Transverse colon (tissue), 4 donors: ENCODE measurements around the gene PET100. TPM values are rescaled to one million over a fixed set of nuclear protein-coding genes. Genes with fewer than 3 reads are reported as not detected.

Source experiments
- DNase-seq: peaks from one replicate; pipeline ENCODE4 v3.0.0-alpha.2; 2019
- H3K27ac ChIP-seq, 4 donors: fragments of 200-600 bp; sonication (generic); 2 replicates each; pipeline ENCODE4 v1.5.1; 2016 to 2018; ENCODE audit warnings: inconsistent platforms in 4 of 4
- H3K27me3 ChIP-seq: fragments of 200-600 bp; sonication (generic); 2 replicates; pipeline ENCODE4 v1.5.1; 2017; ENCODE audit warnings: inconsistent platforms
- H3K36me3 ChIP-seq, 4 donors: fragments of 200-600 bp; sonication (generic); 2 replicates each; pipeline ENCODE4 v1.5.1; 2017 to 2019; ENCODE audit warnings: inconsistent platforms in 4 of 4
- H3K4me1 ChIP-seq, 4 donors: fragments of 200-600 bp; sonication (generic); 2 replicates each; pipeline ENCODE4 v1.5.1; 2017 to 2020; ENCODE audit warnings: inconsistent platforms in 4 of 4
- H3K4me3 ChIP-seq, 4 donors: fragments of 200-600 bp; sonication (generic); 1 replicate in 1 of 4; 2 replicates in 3 of 4; pipeline versions ENCODE4 v1.5.1 to v1.6.1; 2017 to 2019; ENCODE audit warnings: inconsistent platforms in 4 of 4
- H3K9me3 ChIP-seq, 2 donors: fragments of 200-600 bp; sonication (generic); 2 replicates each; pipeline ENCODE4 v1.5.1; 2017 to 2019; ENCODE audit warnings: inconsistent platforms in 2 of 2
- CTCF ChIP-seq, 5 experiments: fragments of 200-600 bp in 3 of 5; fragments of 450-650 bp in 2 of 5; sonication (generic) in 3 of 5; IDR thresholded peaks; 1 replicate in 2 of 5; 2 replicates in 3 of 5; pipeline ENCODE4 v1.5.1; 2016 to 2017; ENCODE audit warnings: antibody characterized with exemption in 5 of 5, inconsistent platforms in 3 of 5, mild to moderate bottlenecking in 2 of 5, moderate library complexity in 1 of 5
- EP300 ChIP-seq: sonication (generic); formaldehyde crosslinking; IDR thresholded peaks from one replicate; pipeline ENCODE4 v1.6.1; 2017; ENCODE audit warnings: antibody characterized with exemption, low read depth
- POLR2A ChIP-seq: fragments of 450-650 bp; IDR thresholded peaks from one replicate; pipeline ENCODE4 v1.6.1; 2016; ENCODE audit warnings: antibody characterized with exemption, mild to moderate bottlenecking, moderate library complexity
- POLR2AphosphoS5 ChIP-seq, 3 donors: sonication (generic); formaldehyde crosslinking; IDR thresholded peaks; one replicate each; pipeline ENCODE4 v1.6.1; 2016; ENCODE audit warnings: antibody characterized with exemption in 3 of 3
- WGBS, 2 donors: methylation state at CpG; one replicate each; pipeline ENCODE4 v1.1.5; 2018; ENCODE audit warnings: low coverage in 1 of 2; 5-methylcytosine and 5-hydroxymethylcytosine counted together
- in situ Hi-C, 4 donors: fragments of 200-750 bp; cut with MboI; loops; one replicate each; pipeline versions ENCODE4 v1.15.0 to v1.15.1; 2017; ENCODE audit warnings: low sequenced_read_pairs in 3 of 4, low pct_ligation_motif_present in 1 of 4, low pct_unique_long_range_greater_than_20kb in 1 of 4
- intact Hi-C: fragments of 100-400 bp; cut with DNase I; formaldehyde crosslinking; loops from one replicate; pipeline ENCODE4 v1.15.1; 2023; ENCODE audit warnings: low total_unique reads
- total RNA-seq, 4 donors: library from RNA; depleted of rRNA; stranded (reverse); fragments of >200 nt; gene quantifications; one replicate each; pipeline ENCODE4 v1.1.0, GENCODE V29; 2016

PET100 gene
- total RNA-seq, 4 donors from 2014 or later, result 16.4 to 48.0 TPM; not detected in 2

- WGBS, 2 donors, result 51 to 56% methylated on average over 5 to 21 of the region's 21 CpGs
- Histone ChIP-seq H3K36me3 (no peaks in the 10 kb centered on the region), H3K27me3 (peaks cover 46% of the 10 kb centered on the region), H3K4me3 (no peak overlapping the region), H3K4me1 (peaks cover 0 to 3% (median 0%) of the 10 kb centered on the region in 4 donors), H3K9me3 (no peaks in the 10 kb centered on the region), H3K27ac (no peak overlapping the region)
- TF ChIP-seq POLR2A, result no peak
- TF ChIP-seq POLR2AphosphoS5 (IDR thresholded peaks at IDR 0.05), result no peak
- no peak for TF ChIP-seq EP300
- TF ChIP-seq CTCF (IDR thresholded peaks at IDR 0.05), result no peak
- intact Hi-C loops, result no loop called here
- DNase-seq, result peak; percentile 77
- in situ Hi-C loops, result loop anchor here in 2 of 4 donors (25.0 kb wide), 2 partner anchors 138 to 312 kb away; no protein-coding TSS in a partner anchor
These were observed 44.7 kb downstream of the PET100 start for GRCh38 chr19:7674010-7675005.

GRCh38 chr19:7676376-7676775 lies 46.8 kb downstream of the PET100 start:
- Histone ChIP-seq H3K36me3 (no peaks in the 10 kb centered on the region), H3K27me3 (peaks cover 32% of the 10 kb centered on the region), H3K4me1 (peaks cover 0 to 7% (median 2%) of the 10 kb centered on the region in 4 donors), H3K9me3 (no peaks in the 10 kb centered on the region), H3K27ac (no peak overlapping the region), H3K4me3 (no peak overlapping the region)
- TF ChIP-seq POLR2A (no peak), POLR2AphosphoS5 (IDR thresholded peaks at IDR 0.05) (no peak), CTCF (IDR thresholded peaks at IDR 0.05) (no peak), EP300 (no peak)
- DNase-seq, result no peak
- in situ Hi-C loops (no loop called here), intact Hi-C loops (no loop called here)
- 30 to 40% methylated on average over 1 to 7 of the region's 7 CpGs for WGBS, 2 donors

- Histone ChIP-seq H3K4me3 (no peak within 1 kb of the TSS), H3K4me1 (peaks cover 0 to 9% (median 6%) of the 10 kb centered on the region in 4 donors), H3K36me3 (no peaks in the 10 kb centered on the region), H3K27ac (no peak within 1 kb of the TSS), H3K9me3 (no peaks in the 10 kb centered on the region), H3K27me3 (peaks cover 32% of the 10 kb centered on the region)
- no peak for DNase-seq
- TF ChIP-seq EP300, result no peak
- TF ChIP-seq CTCF (IDR thresholded peaks at IDR 0.05), result no peak
- no peak for TF ChIP-seq POLR2AphosphoS5 (IDR thresholded peaks at IDR 0.05)
- no peak for TF ChIP-seq POLR2A
- intact Hi-C loops (no loop called here), in situ Hi-C loops (no loop called here)
- WGBS, 2 donors, result 33 to 37% methylated on average over 2 to 10 of the region's 10 CpGs
These were observed 47.3 kb downstream of the PET100 start, which contains the start of gene MCEMP1 for GRCh38 chr19:7676854-7677253. Gene MCEMP1 (plus strand): TSS chr19:7677090. CDS start chr19:7677121, 31 bp downstream.

- in situ Hi-C loops (no loop called here), intact Hi-C loops (no loop called here)
- no peaks in the 10 kb centered on the region for H3K36me3 ChIP-seq
These were observed 48.2 kb downstream of the PET100 start for GRCh38 chr19:7677669-7678311.

More at GRCh38 chr19:7677669-7678311, 48.2 kb downstream of the PET100 start:
- H3K4me3 ChIP-seq, result no peak overlapping the region
- H3K9me3 ChIP-seq, result no peaks in the 10 kb centered on the region
- H3K27ac ChIP-seq, result no peak overlapping the region
- H3K4me1 ChIP-seq, result peaks cover 0 to 14% (median 11%) of the 10 kb centered on the region in 4 donors
- peaks cover 32% of the 10 kb centered on the region for H3K27me3 ChIP-seq
- DNase-seq, result no peak
- TF ChIP-seq POLR2A (no peak), CTCF (IDR thresholded peaks at IDR 0.05) (no peak), EP300 (no peak), POLR2AphosphoS5 (IDR thresholded peaks at IDR 0.05) (no peak)
- 34 to 62% methylated on average over 6 to 12 of the region's 12 CpGs for WGBS, 2 donors
